NCI-H128 (cell line): ENCODE data around the gene CYTH4.
A peak's percentile ranks its signal among the peaks of the same experiment; 100 is the strongest.
"Not testable (repeated sequence)": the region's sequence is repeated elsewhere in the genome, so short reads cannot be mapped to it uniquely, and the experiment has no call there.

Experiments
- DNase-seq: peaks from one replicate; lab custom pipeline; 2025; ENCODE audit not compliant: unreplicated experiment; lab: John Stamatoyannopoulos, UW

The CYTH4 gene

GRCh38 chr22:37326726-37327125 is 44.4 kb downstream of the CYTH4 start:
- DNase-seq: no peak

- DNase-seq: no peak
Observed at GRCh38 chr22:37328017-37328416, 45.7 kb downstream of the CYTH4 start.

GRCh38 chr22:37328538-37329237 is 46.4 kb downstream of the CYTH4 start:
- not testable (repeated sequence) for DNase-seq

DNA sequence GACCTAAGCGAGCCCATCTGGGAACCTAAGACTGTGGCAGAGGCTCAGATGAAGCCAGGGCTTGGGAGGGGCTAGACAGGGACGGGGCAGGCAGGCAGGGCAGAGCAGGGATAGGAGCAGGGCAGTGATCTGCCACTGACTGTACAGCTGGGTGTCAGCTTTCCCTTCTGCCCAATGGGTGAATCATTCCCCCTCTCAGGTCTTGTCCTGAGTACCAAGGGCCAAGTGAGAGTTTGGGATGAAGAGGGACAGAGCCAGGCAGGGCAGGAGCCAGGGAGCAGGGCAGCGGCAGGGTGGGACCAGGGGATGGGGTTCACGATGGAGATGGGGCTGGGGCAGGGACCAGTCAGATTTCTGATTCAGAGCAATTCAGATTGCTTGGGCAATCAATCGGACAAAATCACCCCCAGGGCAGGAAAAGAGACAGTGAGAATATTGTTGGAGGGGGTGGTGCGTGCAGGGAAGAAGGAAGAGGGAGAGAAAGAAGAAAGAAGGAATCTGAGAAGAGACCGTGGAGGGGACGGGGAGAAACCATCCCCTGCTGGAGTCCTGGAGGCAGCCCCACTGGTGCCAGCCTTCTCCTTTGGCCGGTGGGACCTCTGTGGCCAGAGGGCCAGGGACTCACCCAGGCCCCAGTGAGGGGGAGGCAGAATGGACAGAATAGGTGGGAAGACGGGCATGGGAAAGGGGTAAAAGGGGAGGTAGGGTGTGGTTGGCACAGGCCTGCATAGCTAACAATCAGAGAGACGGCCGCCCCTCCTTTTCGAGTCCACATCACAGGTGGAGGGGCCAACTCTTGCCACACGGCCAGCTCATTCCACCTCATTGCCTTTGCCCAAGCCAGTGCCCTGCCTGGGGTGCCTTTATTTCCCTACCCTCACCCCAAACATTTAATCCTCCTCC is 47.2 kb downstream of the CYTH4 start:
- no peak for DNase-seq

DNA sequence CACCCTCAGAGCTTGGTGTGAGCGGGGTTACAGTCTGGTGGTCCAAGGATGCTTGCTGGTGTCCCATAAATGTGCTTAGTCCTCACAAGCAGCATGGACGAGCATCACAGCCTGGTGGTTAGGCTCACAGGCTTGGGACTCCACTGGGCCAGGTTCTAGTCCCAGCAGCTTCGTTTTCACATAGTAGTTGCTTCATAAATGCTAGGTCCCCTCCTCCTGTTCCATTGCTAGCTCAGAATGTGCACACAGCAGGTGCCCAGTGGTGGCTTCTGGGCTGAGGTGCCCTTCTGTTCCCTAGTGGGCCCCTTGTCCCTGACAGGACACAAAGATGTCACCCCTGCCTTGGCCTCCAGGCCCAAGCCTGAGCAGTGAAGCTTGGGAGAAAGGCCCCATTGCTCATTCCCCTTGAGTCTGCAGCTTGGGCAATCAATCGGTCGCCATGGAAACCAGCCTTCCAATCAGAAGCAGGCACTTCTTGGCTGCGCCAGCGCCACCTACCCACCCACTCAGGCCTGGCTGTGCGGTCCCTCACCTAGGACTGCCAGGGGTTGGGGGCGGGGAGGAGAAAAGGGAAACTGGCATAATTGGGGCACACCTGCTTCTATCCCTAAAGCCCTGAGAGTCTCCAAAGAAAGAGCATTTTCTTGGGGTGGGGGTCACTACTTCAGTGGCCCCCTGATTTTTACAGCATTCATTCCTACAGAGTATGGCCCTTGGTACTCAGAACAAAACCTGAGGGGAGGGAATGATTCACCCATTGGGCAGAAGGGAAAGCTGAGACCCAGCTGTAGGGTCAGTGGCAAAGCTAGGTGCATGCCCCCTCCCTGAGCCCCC is 48.1 kb downstream of the CYTH4 start:
- peak; percentile 14 for DNase-seq

DNA sequence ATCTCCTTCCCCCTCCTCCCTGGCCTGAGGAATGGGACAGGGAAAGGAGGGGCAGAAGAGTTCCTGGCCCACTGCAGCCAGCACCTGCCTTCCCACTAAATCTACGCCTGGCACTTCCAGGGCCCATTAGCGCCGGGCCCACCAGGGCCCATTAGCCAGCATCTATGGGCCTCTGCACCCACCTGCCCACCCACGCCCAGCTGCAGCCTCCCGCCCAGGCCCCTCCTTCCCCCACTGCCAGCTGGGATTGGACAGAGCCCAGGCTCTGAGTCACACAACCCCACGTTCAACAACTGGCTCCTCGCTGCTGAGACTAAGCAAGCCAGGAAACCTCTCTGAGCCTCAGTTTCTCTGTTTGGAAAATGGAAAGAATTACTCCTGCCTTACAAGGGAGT is 48.7 kb downstream of the CYTH4 start:
- no peak for DNase-seq

DNA sequence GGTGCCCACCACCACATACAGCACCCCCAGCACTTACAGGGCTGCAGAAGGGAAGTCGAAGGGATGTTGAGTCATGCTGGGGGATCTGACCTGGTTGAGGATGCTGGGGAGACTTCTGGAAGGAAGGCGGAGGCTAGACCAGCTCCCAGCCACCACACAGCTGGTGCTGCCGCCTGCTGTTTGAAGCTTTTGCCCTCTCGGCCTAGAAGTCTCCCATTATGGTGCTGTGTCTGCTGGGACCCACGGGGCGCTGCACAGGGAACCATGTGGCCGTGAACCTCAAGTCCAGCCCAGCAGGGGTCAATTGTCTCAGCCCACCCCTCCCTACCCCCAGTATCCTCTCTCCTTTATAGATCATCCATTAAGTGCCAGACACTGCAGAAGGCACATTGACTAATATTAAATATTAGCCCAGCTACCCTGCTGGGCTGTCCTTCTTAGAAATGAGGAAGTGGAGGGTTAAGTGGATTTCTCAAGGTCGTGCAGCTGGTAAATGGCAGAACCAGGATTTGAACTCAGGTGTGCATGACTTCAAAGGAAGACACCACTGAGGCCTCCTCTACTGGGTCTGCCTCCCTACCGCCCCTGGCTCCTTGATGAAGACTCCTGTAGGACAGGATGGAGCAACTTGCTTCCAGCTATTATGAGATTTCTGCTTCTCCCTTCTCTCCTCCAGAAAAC is 49.7 kb downstream of the CYTH4 start:
- no peak for DNase-seq

- no peak for DNase-seq
Observed at GRCh38 chr22:37333724-37334460, 51.6 kb downstream of the CYTH4 start.

GRCh38 chr22:37334461-37334858 is 52.2 kb downstream of the CYTH4 start:
- DNase-seq: no peak

DNA sequence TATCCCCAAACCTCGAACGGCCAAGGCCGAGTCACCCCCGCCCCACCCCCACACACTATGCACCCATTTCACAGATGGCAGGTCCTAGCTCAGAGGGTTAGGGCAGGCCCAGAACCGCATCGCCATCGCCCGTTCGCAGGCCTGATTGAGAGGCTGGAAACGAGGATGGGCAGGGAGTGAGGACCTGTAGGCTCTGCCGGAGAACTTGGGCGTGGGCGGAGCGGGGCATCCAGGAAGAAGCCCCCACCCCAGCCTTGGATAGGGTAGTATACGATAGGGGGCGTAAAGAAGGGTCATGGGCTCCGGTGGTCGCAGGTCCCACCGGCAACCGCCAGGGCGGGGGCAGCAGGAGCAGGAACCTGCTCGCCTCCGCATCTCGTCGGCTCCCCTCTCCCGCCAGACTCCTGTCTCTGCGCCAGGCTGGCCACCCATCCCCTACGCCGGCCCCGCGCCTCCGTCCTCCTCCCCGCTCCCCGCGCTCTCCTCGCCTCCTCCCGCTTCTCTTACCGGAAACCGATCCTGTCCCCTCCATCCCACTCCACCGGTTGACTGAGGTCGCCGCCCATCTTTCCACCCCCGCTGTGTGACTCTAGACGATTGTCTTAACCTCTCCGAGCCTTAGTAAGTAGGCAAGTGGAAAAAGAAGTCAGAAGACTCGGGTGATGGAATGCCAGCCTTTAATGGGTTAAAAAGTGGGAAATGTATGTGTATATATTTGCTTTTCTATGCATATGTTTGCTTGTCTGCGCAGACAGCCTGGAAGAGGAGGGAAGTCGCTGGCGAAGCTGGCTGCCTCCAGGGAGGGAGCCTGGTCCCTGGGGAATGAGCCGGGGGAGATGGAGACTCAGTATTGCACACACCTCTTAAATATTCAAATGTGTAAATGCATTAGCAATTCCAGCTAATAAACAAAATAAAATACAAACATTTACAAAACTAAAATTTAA is 52.8 kb downstream of the CYTH4 start:
- DNase-seq: no peak

DNA sequence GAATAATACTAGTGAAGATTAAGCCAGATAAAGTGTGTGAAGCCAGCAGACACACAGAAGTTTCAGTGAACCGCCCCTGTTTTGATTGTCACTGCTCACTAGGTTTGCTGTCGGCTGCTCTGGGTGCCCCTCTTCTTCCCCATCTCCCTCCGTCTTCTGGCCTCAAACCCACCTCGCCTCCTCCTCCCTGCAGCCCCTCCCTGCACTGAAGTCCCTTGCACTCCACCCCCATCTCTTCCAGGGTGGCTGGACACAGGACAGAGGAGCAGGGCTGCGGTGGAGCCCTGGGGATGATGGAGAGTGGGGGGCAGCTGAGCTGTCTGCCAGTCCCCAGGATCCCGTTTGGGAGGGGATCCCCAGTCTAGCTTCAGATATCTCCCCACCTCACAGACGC is 53.5 kb downstream of the CYTH4 start:
- no peak for DNase-seq

GRCh38 chr22:37336579-37336978 is 54.3 kb downstream of the CYTH4 start:
- no peak for DNase-seq

GRCh38 chr22:37337204-37337943 is 55.1 kb downstream of the CYTH4 start:
- no peak for DNase-seq

GRCh38 chr22:37338539-37339246 is 56.4 kb downstream of the CYTH4 start:
- no peak for DNase-seq

DNA sequence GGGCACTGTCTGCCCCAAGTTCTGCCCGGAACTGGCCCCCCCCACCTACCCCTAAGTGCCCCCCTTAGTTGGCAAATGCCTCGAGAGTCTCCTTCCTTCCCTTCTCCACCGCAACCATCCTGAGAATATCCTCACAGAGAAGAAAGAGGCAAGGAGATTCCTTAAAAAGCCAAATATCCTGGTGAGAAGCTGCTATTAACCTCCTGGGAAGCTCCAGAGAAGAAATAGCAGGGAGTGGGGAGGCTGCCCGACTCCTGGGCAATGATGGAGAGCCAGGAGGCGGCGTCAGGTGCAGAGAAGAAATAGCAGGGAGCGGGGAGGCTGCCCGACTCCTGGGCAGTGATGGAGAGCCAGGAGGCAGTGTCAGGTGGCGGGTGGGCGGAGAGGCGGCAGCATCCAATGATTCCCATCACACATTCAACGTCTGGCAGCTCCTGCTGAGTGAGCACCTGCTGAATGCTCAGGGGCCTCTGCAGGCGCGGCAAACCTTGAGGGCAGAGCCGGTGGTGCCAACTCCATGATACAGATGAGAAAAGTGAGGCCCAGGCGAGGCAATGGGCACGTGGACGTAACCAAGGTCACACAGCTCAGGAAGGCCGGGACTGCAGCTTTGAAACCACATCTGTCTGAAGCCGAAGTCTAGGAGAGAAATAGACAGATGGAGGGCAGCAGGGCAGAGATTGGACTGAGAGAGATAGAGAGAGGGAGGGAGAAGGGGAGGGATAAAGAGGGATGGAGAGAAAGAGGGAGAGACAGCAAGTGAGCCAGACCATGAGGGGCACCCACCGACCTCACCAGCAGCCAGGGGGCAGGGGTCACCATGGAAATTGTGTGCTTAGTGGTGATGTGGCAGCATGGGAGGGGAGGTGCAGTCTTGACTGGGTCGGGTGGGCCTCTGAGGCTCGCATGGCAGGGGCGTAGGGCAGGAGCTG is 58.3 kb downstream of the CYTH4 start:
- peak; percentile 33 for DNase-seq

DNA sequence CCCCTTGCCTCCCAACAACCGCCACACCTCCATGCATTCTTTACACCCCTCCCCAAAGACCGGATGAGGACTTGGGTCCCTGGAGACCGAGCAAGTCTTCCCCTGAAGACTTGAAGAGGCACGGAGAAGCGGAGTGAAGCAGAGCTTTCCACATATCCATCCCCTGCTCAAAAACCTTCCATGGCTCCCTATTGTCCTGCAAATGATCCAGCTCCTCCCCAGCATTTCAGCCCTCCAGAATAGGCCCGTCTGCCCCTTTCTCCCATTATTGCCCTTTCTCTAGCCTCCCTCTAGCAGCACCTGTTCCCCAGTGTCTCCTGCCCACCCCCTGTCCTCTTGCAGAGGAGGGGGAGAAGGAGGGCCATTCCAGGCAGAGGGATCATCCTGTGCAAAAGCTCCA is 59.8 kb downstream of the CYTH4 start:
- no peak for DNase-seq

DNA sequence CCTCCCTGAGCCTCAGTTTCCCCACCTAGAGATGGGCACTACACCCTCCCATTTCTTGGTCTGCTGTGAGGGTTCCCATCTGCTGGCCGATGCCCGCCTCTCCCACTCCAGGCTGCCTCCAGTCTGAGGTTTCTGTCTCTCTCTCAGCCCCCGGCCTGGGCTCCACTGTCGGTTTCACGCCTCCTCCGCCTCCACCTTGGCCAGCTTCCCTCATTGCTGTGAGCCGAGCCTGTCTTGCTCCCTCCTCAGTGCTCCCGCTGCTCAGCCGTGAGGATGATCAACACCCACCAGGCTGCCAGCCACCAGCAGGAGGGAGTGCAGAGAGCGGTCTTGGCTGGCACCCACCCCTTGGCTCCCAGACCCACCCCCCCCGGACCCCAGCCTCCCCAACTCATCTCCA is 61.0 kb downstream of the CYTH4 start:
- no peak for DNase-seq
